NCI-H748 (cell line): ENCODE data around the gene HOXA1.
A peak's percentile ranks its signal among the peaks of the same experiment; 100 is the strongest.

ENCODE experiments used
- DNase-seq: peaks from one replicate; lab custom pipeline; 2025; ENCODE audit not compliant: unreplicated experiment; lab: John Stamatoyannopoulos, UW

Gene HOXA1

GRCh38 chr7:27132214-27132613, 36.4 kb upstream of the HOXA1 start:
- DNase-seq: no peak

DNA sequence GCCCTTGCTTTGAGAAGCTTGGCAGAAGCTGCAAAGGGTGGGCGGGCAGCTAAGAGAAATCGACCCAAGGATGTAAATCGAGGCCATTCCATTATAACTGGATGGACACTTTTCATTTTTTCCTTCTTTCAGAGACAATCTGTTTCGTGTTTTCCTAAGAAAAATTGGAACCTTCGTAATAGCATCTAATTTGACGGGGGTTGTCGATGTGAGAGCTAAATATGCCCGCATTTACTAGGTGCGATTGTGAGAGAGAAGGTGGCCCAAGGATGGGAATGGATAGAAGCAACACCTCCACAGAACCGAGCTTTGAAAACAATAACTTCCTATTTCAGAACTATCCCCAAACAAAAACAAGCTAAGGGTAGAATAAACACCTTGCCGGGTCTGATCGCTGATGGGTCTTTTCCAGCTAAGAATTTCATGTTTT, 35.6 kb upstream of the HOXA1 start:
- DNase-seq: no peak

DNA sequence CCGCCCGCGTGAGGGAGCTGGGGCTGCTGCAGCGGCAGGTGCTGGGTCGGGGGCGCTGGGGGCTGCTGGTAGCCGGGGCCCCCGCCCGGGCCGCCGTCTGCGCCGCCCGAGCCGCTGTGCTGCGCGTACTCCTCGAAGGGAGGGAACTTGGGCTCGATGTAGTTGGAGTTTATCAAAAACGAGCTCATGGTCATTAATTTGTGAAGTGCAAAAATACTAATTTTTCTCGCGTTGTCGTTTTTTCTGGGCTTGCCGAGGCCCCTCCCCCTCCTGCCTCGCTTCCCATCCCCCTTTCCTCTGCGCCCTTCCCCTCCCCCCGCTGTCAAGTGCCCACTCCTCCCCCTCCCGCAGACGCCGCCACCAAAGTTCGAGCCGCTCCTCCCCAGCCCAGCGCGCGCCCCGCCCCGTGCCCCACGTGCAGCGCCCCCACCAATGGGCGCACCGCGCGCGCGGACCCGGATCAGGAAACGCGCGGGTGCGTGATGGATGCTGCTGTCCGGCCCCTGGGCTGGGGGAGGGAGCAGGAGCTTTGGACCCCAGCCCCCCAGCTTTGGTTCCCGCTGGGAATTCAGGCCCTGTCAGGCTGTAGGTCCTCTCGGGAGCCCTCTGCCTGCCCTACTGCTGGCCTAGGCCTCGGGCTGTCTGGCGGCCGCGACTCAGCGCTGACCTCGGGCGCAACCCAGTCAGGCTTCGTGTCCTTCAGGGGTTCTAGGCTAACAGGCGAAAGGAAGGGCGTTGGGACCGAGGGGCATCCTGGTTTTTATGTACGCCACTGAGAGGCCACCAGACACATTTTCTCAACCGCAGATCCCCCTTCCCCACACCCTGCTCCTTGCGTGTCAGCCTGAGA, 35.0 kb upstream of the HOXA1 start, which contains the start of gene HOXA4:
HOXA4 (minus strand) TSS at position 218 of the 850 bp plus-strand sequence; CDS start at position 194, 24 bp downstream.
- DNase-seq: peak; percentile 94

DNA sequence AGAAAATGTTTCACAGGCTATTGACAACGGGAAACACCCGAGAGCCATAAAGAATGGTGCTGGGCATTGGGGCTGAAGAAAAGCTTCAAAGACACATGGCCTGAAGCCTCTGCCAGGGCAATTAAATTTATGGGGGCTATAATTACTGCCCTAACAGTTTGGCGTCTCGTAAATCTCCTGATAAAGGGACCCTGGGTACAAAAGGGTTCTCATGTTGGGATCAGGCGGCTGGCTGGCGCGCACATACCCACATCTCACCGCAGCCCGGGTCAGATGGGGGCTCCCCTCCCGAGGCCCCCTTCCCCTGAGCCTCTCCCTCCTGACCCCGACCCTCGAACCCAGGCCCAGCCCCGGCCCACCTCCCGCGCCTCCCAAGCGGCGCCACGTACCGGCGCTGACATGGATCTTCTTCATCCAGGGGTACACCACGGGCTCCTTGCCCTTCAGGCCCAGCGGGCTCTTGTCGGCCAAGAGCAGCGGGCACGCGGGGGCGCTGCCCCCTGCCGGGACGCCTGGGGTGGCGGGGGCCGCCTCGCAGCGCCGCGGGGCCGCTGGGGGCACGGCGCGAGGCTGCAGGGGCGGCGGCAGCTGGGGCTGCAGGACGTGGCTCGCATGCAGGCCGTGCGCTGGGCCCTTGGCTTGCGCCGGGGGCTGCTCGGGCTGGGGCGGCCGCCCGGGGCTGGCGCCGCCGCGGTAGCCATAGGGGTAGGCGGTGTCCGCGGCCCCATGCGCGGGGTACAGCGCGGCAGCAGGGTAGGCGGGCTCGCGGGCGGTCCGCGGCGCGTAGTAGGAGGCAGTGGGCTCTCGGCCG, 34.1 kb upstream of the HOXA1 start:
- peak; percentile 82 for DNase-seq

DNA sequence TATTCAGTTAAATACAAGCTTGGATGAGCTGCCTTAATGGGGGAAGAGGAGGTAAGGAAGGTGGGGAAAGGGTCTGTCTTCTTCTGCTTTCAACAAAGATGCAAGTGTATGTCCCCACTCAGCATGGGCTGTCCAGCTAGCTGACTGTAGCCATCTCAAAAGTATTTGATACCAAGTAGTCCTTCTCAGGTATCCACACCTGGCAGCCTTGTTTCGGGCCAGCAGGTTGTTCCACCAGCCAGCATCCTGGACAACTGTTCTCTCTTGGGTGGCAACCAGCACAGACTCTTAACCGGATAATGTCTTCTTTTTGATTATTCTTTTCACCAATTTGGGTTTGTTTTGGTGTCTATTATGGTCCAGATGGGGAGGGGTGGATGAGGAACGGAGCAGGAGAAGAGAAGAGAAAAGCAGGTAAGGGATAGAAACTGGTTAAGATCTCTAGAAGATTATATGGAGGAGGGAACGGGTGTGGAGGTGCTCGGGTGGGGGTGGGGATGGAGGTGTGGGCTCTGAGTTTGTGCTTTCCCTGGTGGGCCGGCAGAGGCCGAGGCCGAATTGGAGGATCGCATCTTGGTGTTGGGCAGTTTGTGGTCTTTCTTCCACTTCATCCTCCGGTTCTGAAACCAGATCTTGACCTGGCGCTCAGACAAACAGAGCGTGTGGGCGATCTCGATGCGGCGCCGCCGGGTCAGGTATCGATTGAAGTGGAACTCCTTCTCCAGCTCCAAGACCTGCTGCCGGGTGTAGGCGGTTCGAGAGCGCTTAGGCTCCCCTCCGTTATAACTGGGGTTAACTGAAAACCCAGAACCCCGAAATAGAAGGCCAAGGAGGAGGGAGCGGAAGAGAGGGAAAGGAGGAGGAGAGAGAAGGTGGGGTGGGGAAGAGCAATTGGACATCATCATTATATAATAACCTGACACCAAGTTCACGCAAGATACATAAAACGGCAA, 33.3 kb upstream of the HOXA1 start:
- no peak for DNase-seq

DNA sequence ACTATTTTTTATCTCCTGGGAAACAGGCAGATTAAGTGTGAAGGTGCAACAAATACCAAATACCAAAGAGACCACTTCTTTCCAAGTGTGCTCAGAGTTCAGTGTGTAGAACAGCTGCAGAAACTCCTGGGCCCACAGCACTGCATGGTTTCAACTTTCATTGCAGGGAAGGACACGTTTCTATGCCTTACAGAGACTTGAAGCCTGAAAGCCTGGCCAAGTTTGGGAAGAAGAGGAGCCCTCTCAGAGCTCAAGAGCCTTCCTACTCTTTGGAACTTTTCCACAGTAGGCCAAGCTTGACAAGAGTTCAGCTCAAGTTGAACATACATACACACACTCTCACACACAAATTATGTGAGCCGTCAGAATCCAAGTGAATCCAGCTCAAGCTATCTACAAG, 32.2 kb upstream of the HOXA1 start:
- DNase-seq: no peak

DNA sequence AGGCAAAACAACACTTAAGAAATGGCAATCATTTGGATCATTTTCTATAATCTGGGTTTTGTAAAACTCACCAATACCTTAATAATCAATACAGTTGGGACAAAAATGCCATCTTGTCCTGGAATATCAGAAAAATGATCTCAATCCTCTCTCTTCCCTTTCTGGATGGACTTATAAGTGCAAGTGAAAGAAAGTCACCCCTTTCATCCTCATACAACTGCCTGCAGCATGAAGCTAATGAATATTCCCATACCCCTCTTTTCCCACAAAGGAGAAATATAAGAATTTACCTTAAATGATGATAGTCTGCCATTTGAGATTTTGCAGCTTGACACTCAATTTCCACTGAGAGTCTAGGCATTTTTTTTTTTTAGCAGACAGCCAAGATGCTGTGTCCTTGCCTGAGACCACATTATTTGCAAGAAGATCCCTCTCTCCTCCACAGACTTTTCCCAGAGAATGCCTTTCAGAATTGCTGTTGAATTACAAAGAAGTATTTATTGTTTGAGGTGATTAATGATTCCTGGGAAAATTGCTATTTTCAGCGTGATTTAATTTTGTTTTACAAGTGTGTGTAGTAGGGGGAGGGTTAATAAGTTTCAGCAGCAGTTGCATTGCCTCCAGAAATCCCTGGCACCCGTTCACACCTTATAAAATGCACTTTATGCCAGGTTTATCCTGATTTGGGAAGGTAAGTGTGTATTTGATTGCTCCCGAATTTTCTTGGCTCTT, 31.0 kb upstream of the HOXA1 start:
- DNase-seq: no peak

DNA sequence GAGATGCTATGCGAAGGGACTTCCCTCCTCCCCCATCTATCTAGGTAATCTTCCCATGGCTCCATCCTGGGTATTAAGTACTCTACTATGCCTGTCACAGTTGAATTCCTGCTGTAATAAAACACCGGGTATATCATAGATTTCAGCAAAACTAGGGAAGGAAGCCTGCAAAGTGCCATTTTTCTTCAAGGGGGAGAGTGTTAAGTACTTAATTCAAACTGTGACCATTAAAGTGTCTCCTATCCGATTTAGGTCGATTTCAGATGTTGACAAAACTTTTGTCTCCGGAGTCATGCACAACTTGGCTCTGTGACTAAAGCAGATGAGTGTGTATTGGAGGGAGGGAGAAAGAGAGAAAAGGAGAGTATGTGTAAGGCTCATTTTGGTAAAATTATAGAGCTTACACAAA, 30.2 kb upstream of the HOXA1 start:
- no peak for DNase-seq

GRCh38 chr7:27124902-27125689, 29.3 kb upstream of the HOXA1 start:
- no peak for DNase-seq

DNA sequence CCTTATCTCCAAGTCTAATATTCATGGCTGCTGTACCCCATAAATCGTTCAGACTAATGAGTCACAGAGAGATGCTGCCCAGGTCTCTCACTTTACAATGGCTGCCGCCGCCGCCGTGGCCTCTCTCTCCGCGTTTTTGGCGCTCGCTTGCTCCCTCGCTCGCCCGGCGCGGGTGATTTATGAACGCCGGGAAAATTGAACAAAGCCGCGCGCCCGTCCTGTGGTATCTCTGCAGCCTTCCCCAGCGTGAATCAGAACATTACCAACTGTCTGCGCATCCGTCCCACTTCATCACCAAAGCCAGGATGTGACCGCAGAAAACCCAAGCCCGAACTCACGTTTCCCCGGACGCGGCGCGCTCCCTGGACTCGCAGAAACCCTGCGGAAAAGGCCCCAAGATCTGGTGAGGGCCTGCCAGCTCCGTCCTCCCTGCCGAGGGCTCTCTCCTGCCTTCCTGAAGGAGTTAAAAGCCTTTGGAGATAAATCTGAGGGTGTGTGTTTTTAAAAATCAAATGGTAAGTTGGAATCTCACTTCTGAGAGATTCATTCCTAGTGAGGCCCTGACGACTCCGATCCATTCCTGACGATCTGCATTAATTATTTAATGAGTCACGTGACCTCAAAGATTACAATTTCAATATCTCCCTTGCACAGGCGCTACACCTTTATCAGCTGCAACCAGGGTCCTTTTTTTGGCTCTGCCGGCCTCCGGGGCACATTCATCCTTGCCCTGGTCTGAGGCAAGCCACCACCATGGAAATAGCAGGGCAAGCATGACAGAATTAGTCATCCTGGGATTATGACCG, 28.5 kb upstream of the HOXA1 start:
- no peak for DNase-seq

GRCh38 chr7:27123477-27124053, 27.8 kb upstream of the HOXA1 start:
- DNase-seq: no peak

- DNase-seq: no peak
These were observed 27.2 kb upstream of the HOXA1 start for GRCh38 chr7:27123007-27123476.

- no peak for DNase-seq
These were observed 26.5 kb upstream of the HOXA1 start for GRCh38 chr7:27122077-27122910.

- DNase-seq: no peak
These were observed 25.9 kb upstream of the HOXA1 start for GRCh38 chr7:27121684-27122076.

DNA sequence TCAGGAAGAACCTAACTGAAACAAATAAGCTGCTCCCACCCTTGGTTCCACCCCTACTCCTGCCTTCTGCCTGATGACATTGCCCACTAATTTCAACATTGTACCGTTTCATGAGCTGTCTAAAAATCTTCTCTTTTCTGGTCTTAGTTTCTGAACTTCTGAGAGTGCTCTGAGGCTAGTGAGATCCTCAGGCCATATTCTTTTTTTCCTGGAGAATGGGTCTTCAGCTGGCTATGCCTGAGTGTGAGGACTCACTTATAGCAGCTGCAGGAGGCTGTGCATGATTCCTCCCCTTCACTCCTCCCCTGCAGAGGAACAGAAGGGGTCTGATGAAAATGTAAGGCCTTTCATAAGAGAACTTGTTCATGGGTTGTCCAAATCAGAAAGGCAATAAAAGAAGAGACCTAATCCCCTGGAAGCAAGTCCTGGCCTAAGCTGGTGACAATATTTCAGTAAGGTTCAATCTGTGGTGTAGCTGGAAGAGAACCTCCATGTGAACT, 23.7 kb upstream of the HOXA1 start:
- DNase-seq: no peak

DNA sequence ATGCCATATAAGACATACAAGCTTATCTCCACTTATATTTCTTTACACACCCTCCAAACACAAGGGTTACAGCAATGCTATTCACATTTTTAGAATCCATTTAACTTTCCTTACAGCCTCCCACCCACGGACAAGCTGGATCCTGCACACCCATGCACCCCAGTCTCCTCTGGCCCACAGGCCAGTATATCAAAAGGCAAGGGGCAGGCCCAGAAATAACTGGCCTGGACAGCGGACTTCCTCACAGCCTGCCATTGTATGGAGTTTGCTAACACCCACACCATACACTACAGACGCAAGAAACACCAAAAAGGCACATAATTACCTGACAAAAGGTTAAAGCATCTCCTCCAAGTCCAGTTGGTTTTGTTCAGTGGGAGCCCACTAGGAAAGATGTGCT, 22.8 kb upstream of the HOXA1 start:
- DNase-seq: no peak

- no peak for DNase-seq
These were observed 22.2 kb upstream of the HOXA1 start for GRCh38 chr7:27117887-27118491.
